H1 (cell line): Measurements from ENCODE around the gene COQ5. TPM values are rescaled to one million over a fixed set of nuclear protein-coding genes. Genes with fewer than 3 reads are reported as not detected.

Source experiments
- CTCF ChIA-PET: fragments of 300-600 bp; sonication (Branson Sonifier 250); formaldehyde crosslinking; loops from one replicate; lab custom pipeline; 2021; ENCODE audit not compliant: partially characterized antibody; lab: Charles Lee
- POLR2A ChIA-PET: fragments of 300-600 bp; sonication (Branson Sonifier 250); formaldehyde crosslinking; loops from one replicate; lab custom pipeline; 2021; ENCODE audit warnings: inconsistent platforms; ENCODE audit not compliant: partially characterized antibody; lab: Charles Lee
- DNase-seq, 2 experiments: peaks; one replicate each; pipeline versions ENCODE4 v3.0.0 to v3.0.0-alpha.2; 2010 to 2022; ENCODE audit warnings: low spot score in 2 of 2, low read depth in 1 of 2, mixed read lengths in 1 of 2
- FAIRE-seq: peaks from 2 replicates; lab custom pipeline; 2011; peaks lifted over from hg19 to GRCh38; lab: Jason Lieb, UNC
- H2AFZ ChIP-seq: 2 replicates; pipeline ENCODE4 v1.8.1; 2012; ENCODE audit warnings: low read length, inconsistent platforms
- H2AK5ac ChIP-seq: 2 replicates; pipeline ENCODE4 v1.6.1; 2013; ENCODE audit warnings: low read depth, low read length
- H2BK120ac ChIP-seq: replicated peaks from 2 replicates; pipeline ENCODE3; 2013; ENCODE audit warnings: low read depth, low read length, inconsistent platforms
- H2BK12ac ChIP-seq: 2 replicates; pipeline ENCODE4 v1.6.1; 2013; ENCODE audit warnings: low read depth, low read length
- H2BK15ac ChIP-seq: 2 replicates; pipeline ENCODE4 v1.6.1; 2013; ENCODE audit warnings: low read length
- H2BK20ac ChIP-seq: 2 replicates; pipeline ENCODE4 v1.6.1; 2013; ENCODE audit warnings: low read length
- H2BK5ac ChIP-seq: 2 replicates; pipeline ENCODE4 v1.6.1; 2013; ENCODE audit warnings: low read depth, low read length
- H3K14ac ChIP-seq: 2 replicates; pipeline ENCODE4 v1.6.1; 2013; ENCODE audit warnings: inconsistent platforms; ENCODE audit not compliant: insufficient read length
- H3K18ac ChIP-seq: 2 replicates; pipeline ENCODE4 v1.6.1; 2013; ENCODE audit warnings: low read length; ENCODE audit errors: extremely low read depth
- H3K23ac ChIP-seq: 2 replicates; pipeline ENCODE4 v1.6.1; 2013; ENCODE audit warnings: inconsistent platforms; ENCODE audit not compliant: insufficient read length
- H3K23me2 ChIP-seq: 2 replicates; pipeline ENCODE4 v1.6.1; 2013; ENCODE audit warnings: low read depth, low read length
- H3K27ac ChIP-seq: 2 replicates; pipeline ENCODE4 v1.6.1; 2011; ENCODE audit warnings: low read depth, low read length, inconsistent platforms
- H3K27me3 ChIP-seq, 4 experiments: replicated peaks in 1 of 4; 1 replicate in 1 of 4; 2 replicates in 3 of 4; pipeline versions ENCODE4 v1.6.1 to v1.8.1; 2011 to 2013; ENCODE audit warnings: low read length in 3 of 4, mild to moderate bottlenecking in 3 of 4, inconsistent platforms in 2 of 4, mixed read lengths in 2 of 4, moderate library complexity in 1 of 4; ENCODE audit not compliant: control insufficient read depth in 3 of 4, insufficient read depth in 3 of 4; ENCODE audit errors: extremely low read depth in 1 of 4
- H3K36me3 ChIP-seq, 4 experiments: 2 replicates each; pipeline versions ENCODE4 v1.6.1 to v1.8.1; 2011 to 2013; ENCODE audit warnings: mild to moderate bottlenecking in 4 of 4, low read length in 3 of 4, moderate library complexity in 2 of 4, control low read depth in 1 of 4, inconsistent platforms in 1 of 4; ENCODE audit not compliant: insufficient read depth in 4 of 4, control insufficient read depth in 2 of 4
- H3K4ac ChIP-seq: replicated peaks from 2 replicates; pipeline ENCODE3; 2013; ENCODE audit warnings: low read length, low read depth, mixed read lengths, inconsistent platforms; ENCODE audit not compliant: insufficient read length
- H3K4me1 ChIP-seq, 4 experiments: replicated peaks in 1 of 4; 1 replicate in 1 of 4; 2 replicates in 3 of 4; pipeline versions ENCODE4 v1.6.1 to v1.8.1; 2011 to 2013; ENCODE audit warnings: low read length in 3 of 4, inconsistent platforms in 2 of 4, mixed read lengths in 1 of 4; ENCODE audit not compliant: insufficient read depth in 4 of 4, control insufficient read depth in 3 of 4
- H3K4me2 ChIP-seq, 2 experiments: 2 replicates each; pipeline versions ENCODE4 v1.6.1 to v1.8.1; 2011 to 2013; ENCODE audit warnings: low read depth in 2 of 2, low read length in 2 of 2, control low read depth in 1 of 2, inconsistent platforms in 1 of 2, mild to moderate bottlenecking in 1 of 2; ENCODE audit not compliant: insufficient read depth in 1 of 2
- H3K4me3 ChIP-seq, 4 experiments: fragments of 200-600, 300-600 bp in 1 of 4; sonication (generic), shearing (Covaris generic), sonication (Bioruptor Twin) in 1 of 4; 2 replicates each; pipeline versions ENCODE4 v1.5.1 to v1.8.1; 2011 to 2016; ENCODE audit warnings: low read length in 4 of 4, low read depth in 3 of 4, control low read depth in 2 of 4, inconsistent platforms in 2 of 4, mild to moderate bottlenecking in 2 of 4, mixed read lengths in 1 of 4, moderate library complexity in 1 of 4; ENCODE audit not compliant: insufficient read depth in 2 of 4; ENCODE audit errors: extremely low read depth in 1 of 4
- H3K56ac ChIP-seq: replicated peaks from 2 replicates; pipeline ENCODE3; 2013; ENCODE audit warnings: low read depth, mild to moderate bottlenecking, mixed read lengths, low read length, inconsistent platforms; ENCODE audit not compliant: insufficient read length
- H3K79me1 ChIP-seq: 2 replicates; pipeline ENCODE4 v1.6.1; 2013; ENCODE audit warnings: low read depth, low read length, control low read depth
- H3K79me2 ChIP-seq, 2 experiments: 2 replicates each; pipeline versions ENCODE4 v1.6.1 to v1.8.1; 2012 to 2013; ENCODE audit warnings: low read length in 2 of 2, mild to moderate bottlenecking in 2 of 2, inconsistent platforms in 1 of 2; ENCODE audit not compliant: insufficient read depth in 2 of 2, control insufficient read depth in 1 of 2
- H3K9ac ChIP-seq, 4 experiments: replicated peaks in 1 of 4; 1 replicate in 1 of 4; 2 replicates in 3 of 4; pipeline versions ENCODE4 v1.6.1 to v1.8.1; 2011 to 2013; ENCODE audit warnings: low read depth in 3 of 4, low read length in 3 of 4, control low read depth in 2 of 4, mild to moderate bottlenecking in 2 of 4, moderate library complexity in 2 of 4, inconsistent platforms in 1 of 4; ENCODE audit errors: extremely low read depth in 1 of 4
- H3K9me3 ChIP-seq, 2 experiments: 2 replicates each; pipeline versions ENCODE4 v1.6.1 to v1.8.1; 2012 to 2013; ENCODE audit warnings: mild to moderate bottlenecking in 2 of 2, moderate library complexity in 2 of 2, control low read depth in 1 of 2, inconsistent platforms in 1 of 2, low read depth in 1 of 2, low read length in 1 of 2, mixed read lengths in 1 of 2; ENCODE audit not compliant: insufficient read depth in 2 of 2
- H4K20me1 ChIP-seq, 2 experiments: replicated peaks in 1 of 2; 2 replicates each; pipeline versions ENCODE3 to v1.8.1; 2011 to 2013; ENCODE audit warnings: inconsistent platforms in 2 of 2, low read length in 2 of 2, mild to moderate bottlenecking in 1 of 2; ENCODE audit not compliant: insufficient read depth in 2 of 2, control insufficient read depth in 1 of 2
- H4K5ac ChIP-seq: 2 replicates; pipeline ENCODE4 v1.6.1; 2013; ENCODE audit warnings: low read length, low read depth, mixed read lengths, inconsistent platforms; ENCODE audit not compliant: insufficient read length
- H4K8ac ChIP-seq: 2 replicates; pipeline ENCODE4 v1.8.0; 2013; ENCODE audit warnings: mild to moderate bottlenecking, moderate library complexity, low read length, inconsistent platforms; ENCODE audit not compliant: insufficient read depth; ENCODE audit errors: extremely low read depth
- H4K91ac ChIP-seq: replicated peaks from 2 replicates; pipeline ENCODE3; 2013; ENCODE audit warnings: low read length, mixed read lengths, inconsistent platforms; ENCODE audit not compliant: insufficient read length
- BACH1 ChIP-seq: IDR thresholded peaks from 2 replicates; pipeline ENCODE4 v1.6.1; 2012; ENCODE audit warnings: low read length, improper control_type of control experiment
- E2F6 ChIP-seq: IDR thresholded peaks from 2 replicates; pipeline ENCODE4 v1.6.1; 2012; ENCODE audit warnings: inconsistent platforms
- EP300 ChIP-seq, 2 experiments: IDR thresholded peaks; 1 replicate in 1 of 2; 2 replicates in 1 of 2; pipeline ENCODE4 v1.6.1; 2011 to 2012; ENCODE audit warnings: low read depth in 2 of 2, low read length in 2 of 2, mild to moderate bottlenecking in 2 of 2, borderline replicate concordance in 1 of 2, inconsistent platforms in 1 of 2, moderate library complexity in 1 of 2
- EZH2 ChIP-seq: fragments of 200-600 bp; sonication (generic); IDR thresholded peaks from 2 replicates; pipeline ENCODE4 v1.7.1; 2012; ENCODE audit warnings: low read depth, mild to moderate bottlenecking, moderate library complexity, low read length, inconsistent platforms; ENCODE audit not compliant: severe bottlenecking
- KDM1A ChIP-seq: fragments of 200-600, 300-600 bp; sonication (generic); IDR thresholded peaks from 2 replicates; pipeline ENCODE4 v1.7.1; 2016; ENCODE audit warnings: mild to moderate bottlenecking, low read length, borderline replicate concordance
- RAD21 ChIP-seq, 2 experiments: IDR thresholded peaks in 1 of 2; conservative IDR thresholded peaks in 1 of 2; 2 replicates each; pipeline ENCODE4 v1.6.1; 2011; ENCODE audit warnings: low read depth in 2 of 2, low read length in 2 of 2, improper control_type of control experiment in 1 of 2, inconsistent platforms in 1 of 2, mild to moderate bottlenecking in 1 of 2, moderate library complexity in 1 of 2
- TAF1 ChIP-seq: IDR thresholded peaks from 2 replicates; pipeline ENCODE4 v1.6.1; 2011; ENCODE audit warnings: mild to moderate bottlenecking, low read depth, low read length
- WGBS, 2 experiments: shearing (Covaris generic) in 1 of 2; methylation state at CpG; one replicate each; pipeline versions ENCODE4 v1.1.6 to v1.1.7; 2013 to 2015; ENCODE audit warnings: low lambda C conversion rate in 2 of 2, mixed read lengths in 2 of 2, inconsistent platforms in 1 of 2, low coverage in 1 of 2, missing lambda C conversion rate in 1 of 2; ENCODE audit not compliant: insufficient replicate concordance in 2 of 2, insufficient coverage in 1 of 2, insufficient read length in 1 of 2; ENCODE audit errors: extremely low coverage in 1 of 2, missing lambda C conversion rate in 1 of 2; 5-methylcytosine and 5-hydroxymethylcytosine counted together
- polyA plus RNA-seq, 7 experiments: library from polyadenylated mRNA; depleted of rRNA in 3 of 7; stranded (reverse) in 5 of 7; unstranded in 2 of 7; fragments of >200 nt in 5 of 7; fragments of 200-250 nt in 2 of 7; gene quantifications; 1 replicate in 5 of 7; 2 replicates in 1 of 7; 4 replicates in 1 of 7; pipeline versions ENCODE4 v1.2.1 to v1.2.3, GENCODE V29; 2011 to 2013; ENCODE audit warnings: missing spikeins in 2 of 7, mixed read lengths in 2 of 7
- total RNA-seq: library from RNA; stranded (reverse); fragmentation: NEBNext Ultra II Directional; extraction: Animal tissue kit (Norgen Biotek cat#: 25700); gene quantifications from 2 replicates; pipeline ENCODE4 v1.2.1, GENCODE V29; 2021

Gene COQ5
- total and polyA plus RNA-seq, 2 of the 8 experiments (the other 6 are each of a cell fraction or from before 2014, with no cell fraction given): 35.1 to 35.8 TPM

GRCh38 chr12:120485961-120486881 is 42.7 kb downstream of the COQ5 start:
- no peaks in the 10 kb centered on the region; a peak in 1 of 7 replicates for H3K27me3 ChIP-seq
- H3K4me3 ChIP-seq: no peak overlapping the region
- no peak overlapping the region for H4K8ac ChIP-seq
- no peak overlapping the region for H2BK12ac ChIP-seq
- H3K23me2 ChIP-seq: no peaks in the 10 kb centered on the region
- H3K9me3 ChIP-seq: no peaks in the 10 kb centered on the region; a peak in 1 of 4 replicates
- H2AFZ ChIP-seq: no peak overlapping the region
- H3K4me2 ChIP-seq: no peak overlapping the region
- H3K4ac ChIP-seq: no peak overlapping the region
- no peak overlapping the region for H2AK5ac ChIP-seq
- ChIA-PET POLR2A (interaction anchor here (1.9 kb wide), 1 partner anchor 17 kb away, joined by 5 read pairs; no protein-coding TSS in a partner anchor), CTCF (interaction anchor here (0.6 to 1.4 kb wide), 6 partner anchors 8 to 129 kb away, joined by 3 to 5 read pairs (median 3); partner anchors contain the start of gene SRSF9)
- H3K79me1 ChIP-seq: peaks cover 2% of the 10 kb centered on the region; the same call in 1 of the 2 replicates
- no peaks in the 10 kb centered on the region for H4K20me1 ChIP-seq
- no peak overlapping the region for H2BK20ac ChIP-seq
- H2BK120ac ChIP-seq: no peak overlapping the region
- no peak overlapping the region for H3K14ac ChIP-seq
- H3K18ac ChIP-seq: no peak overlapping the region
- H2BK5ac ChIP-seq: no peak overlapping the region
- no peak overlapping the region for H4K91ac ChIP-seq
- H3K23ac ChIP-seq: no peak overlapping the region
- FAIRE-seq: no peak
- no peak overlapping the region for H3K9ac ChIP-seq
- DNase-seq: no peak
- H3K79me2 ChIP-seq: no peaks in the 10 kb centered on the region
- 89% methylated on average over 7 of the region's 7 CpGs; no CpG with 5 or more reads in 1 of the 2 experiments for WGBS, 2 experiments
- H3K27ac ChIP-seq: no peak overlapping the region
- H4K5ac ChIP-seq: no peak overlapping the region
- H3K4me1 ChIP-seq: no peaks in the 10 kb centered on the region
- no peak overlapping the region for H3K56ac ChIP-seq
- peaks cover 0 to 2% (median 0%) of the 10 kb centered on the region in 4 experiments; a peak in 2 of 8 replicates for H3K36me3 ChIP-seq
- H2BK15ac ChIP-seq: no peak overlapping the region
- TF ChIP-seq RAD21 (IDR thresholded peaks at IDR 0.05 in 1 of 2, conservative IDR thresholded peaks at IDR 0.05 in 1 of 2; ENCODE audit: low read depth in 2 of 2, low read length in 2 of 2) (no peak), TAF1 (no peak), E2F6 (no peak), EZH2 (no peak), KDM1A (no peak), EP300 (IDR thresholded peaks at IDR 0.05; ENCODE audit: borderline replicate concordance in 1 of 2, low read depth in 2 of 2, low read length in 2 of 2) (no peak), BACH1 (no peak)
